GM10266 (cell line): ENCODE measurements around the gene SEC14L2.

ENCODE experiments used
- DNase-seq: peaks from one replicate; pipeline ENCODE4 v3.0.0; 2012; ENCODE audit errors: extremely low spot score
- CTCF ChIP-seq: IDR thresholded peaks from 2 replicates; pipeline ENCODE4 v1.5.1; 2012; ENCODE audit warnings: mild to moderate bottlenecking, low read depth; ENCODE audit not compliant: control insufficient read depth, insufficient read depth; ENCODE audit errors: missing control alignments

Gene SEC14L2

DNA sequence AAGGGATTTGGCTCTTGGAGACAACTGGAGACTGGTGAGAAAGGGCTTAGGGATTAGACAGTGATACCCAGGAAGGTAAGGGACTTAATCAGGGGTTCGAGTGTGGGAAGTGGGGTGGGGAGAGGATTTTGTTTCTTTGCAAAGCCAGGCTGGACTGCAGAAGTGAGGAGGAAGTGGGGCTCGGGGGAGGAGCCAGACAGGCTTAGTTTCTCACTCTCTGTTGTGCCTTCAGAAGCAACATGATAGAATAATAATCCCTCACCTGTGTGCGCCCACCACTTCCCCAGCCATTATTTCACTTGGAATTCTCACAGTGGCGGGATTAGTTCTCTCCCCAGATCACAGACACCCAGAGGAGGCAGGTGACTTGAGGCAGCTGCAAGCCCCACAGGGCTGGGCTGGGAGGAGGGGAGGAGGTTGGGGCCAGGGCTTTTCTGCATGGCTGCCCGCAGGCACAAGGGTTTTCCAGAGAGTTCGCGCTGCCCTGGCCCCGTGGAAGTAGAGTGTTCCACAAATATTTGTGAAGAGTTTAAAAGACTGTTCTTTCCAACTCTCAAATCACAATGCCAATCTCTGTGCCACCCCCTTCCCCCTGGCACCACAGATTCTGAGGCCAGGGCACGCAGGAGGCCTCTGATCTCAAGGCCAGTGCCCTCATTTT lies 4.0 kb upstream of the SEC14L2 start:
- peak; percentile 62 for DNase-seq

DNA sequence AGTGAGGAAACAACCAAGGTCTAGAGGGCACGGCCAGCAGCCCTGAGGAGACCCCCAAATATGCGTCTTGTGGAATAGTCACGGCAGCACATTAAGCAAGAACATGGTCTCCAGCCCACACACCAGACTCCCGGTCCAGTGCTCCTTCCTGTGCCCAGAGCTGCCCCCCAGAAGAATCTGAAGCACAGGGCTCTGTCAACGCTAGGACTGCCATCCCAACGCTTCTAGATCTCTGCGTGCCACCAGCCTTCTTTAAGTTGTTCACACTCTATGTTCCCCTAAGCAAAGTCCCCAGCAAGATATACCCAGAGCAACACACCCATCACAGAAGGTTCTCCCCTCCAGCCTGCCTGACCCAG lies 3.5 kb upstream of the SEC14L2 start:
- DNase-seq, result no peak
- TF ChIP-seq CTCF, result no peak

More for the DNA sequence above, 4.0 kb upstream of the SEC14L2 start:
- no peak for TF ChIP-seq CTCF

DNA sequence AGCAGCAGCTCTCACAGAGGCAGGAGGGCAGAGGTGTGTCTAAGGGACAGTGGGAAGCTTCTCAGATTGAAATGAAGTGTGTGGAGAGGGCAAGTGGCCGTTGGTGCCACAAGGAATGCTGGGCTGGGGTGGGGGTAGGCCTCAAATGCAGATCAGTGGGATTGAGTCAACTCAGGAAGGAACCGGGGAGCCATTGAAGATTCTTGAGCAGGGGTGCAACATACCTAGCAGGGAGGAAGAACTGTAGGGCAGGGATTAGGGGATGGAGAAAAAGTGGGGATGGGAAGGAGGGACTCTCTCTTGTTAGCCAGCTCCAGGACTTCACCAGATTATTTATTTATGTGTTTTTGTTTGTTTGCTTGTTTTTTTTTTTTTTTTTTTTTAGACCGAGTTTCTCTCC lies 2.9 kb upstream of the SEC14L2 start:
- TF ChIP-seq CTCF, result no peak
- no peak for DNase-seq

DNA sequence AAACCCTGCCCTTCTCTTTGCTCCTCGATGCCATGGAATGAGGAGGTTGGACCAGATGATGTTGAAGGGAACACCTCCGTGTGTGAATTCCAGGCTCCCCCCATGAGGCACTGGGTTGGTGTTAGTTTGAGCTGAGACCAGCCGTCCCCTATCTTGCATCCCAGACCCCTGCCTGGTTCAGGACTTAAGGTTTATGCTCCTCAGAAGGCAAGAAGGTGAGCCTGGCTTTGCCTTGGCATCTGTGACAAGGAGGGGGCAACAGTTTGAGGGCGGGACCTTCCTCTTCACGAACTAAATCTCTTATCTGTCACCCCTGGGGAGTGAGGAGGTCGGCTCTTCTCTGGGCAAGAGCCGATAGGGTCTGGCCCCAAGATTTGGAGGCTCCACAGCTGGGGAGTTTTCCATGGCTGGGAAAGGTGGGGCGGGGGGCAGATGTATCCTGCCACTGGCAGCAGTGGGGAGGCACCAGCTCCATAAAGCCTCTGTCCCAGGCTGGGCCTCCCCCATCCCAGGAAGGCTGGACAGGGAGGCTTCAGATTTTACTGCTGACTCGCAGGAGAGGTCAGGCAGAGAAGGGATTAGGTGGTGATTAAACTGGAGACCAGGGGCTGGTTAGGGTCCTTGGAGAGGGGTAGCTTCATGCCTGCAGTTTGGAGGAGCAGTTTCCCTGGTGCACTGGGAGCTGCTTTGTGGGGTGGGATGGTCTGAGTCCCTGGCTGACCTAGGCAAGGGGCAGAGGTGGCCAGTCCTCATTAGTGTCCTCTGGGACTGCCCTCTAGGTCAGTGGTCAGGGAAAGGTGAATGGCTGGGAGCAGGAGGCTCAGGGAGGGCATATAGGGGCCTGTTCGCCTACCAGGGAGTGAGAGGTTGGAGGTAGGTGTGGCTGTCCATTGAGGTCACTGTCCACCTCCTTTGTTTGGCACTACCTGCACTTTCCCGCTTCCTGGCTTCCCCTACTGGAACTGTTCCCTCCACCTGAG lies 1.1 kb downstream of the SEC14L2 start:
- no peak for TF ChIP-seq CTCF
- DNase-seq, result peak; percentile 29

GRCh38 chr22:30398685-30399680 lies 2.2 kb downstream of the SEC14L2 start:
- no peak for TF ChIP-seq CTCF
- DNase-seq, result peak; percentile 14

DNA sequence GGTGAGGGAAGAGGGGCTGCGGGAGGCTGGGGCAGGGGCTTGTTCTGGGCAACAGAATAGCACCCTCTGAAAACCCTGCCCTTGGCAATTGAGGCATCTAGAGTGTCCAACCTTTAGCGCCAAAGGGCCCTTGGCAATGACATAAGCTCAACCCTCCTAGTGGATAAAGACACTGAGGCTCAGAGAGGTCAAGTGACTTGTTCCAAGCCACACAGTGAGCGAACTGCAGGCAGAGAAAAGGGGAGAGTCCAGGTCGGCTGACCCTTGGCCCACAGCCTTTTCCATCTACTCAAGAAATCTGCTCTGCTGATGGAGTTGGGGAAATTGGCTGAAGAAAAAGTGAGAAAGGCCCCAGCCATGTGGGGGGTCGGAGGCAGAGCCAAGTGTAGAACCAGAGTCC lies 2.9 kb downstream of the SEC14L2 start:
- no peak for DNase-seq
- no peak for TF ChIP-seq CTCF
